ENCODE results near the gene RELB.

RELB gene

GRCh38 chr19:45079911-45080370 is 78.7 kb downstream of the RELB start:
- no peak for DNase-seq (ENCODE audit: low spot score)

GRCh38 chr19:45082170-45082569 is 80.9 kb downstream of the RELB start:
- no peak for DNase-seq (ENCODE audit: low spot score)

GRCh38 chr19:45086480-45086879 is 85.2 kb downstream of the RELB start:
- DNase-seq (ENCODE audit: low spot score): no peak

GRCh38 chr19:45087531-45087930 is 86.3 kb downstream of the RELB start:
- no peak for DNase-seq (ENCODE audit: low spot score)
